SKM-1 (cell line): ENCODE results near the gene ARHGAP8.
"Not testable (repeated sequence)": the region's sequence is repeated elsewhere in the genome, so short reads cannot be mapped to it uniquely, and the experiment has no call there.

Experiments used
- DNase-seq: peaks from one replicate; lab custom pipeline; 2025; ENCODE audit not compliant: unreplicated experiment; lab: John Stamatoyannopoulos, UW

ARHGAP8 gene

DNA sequence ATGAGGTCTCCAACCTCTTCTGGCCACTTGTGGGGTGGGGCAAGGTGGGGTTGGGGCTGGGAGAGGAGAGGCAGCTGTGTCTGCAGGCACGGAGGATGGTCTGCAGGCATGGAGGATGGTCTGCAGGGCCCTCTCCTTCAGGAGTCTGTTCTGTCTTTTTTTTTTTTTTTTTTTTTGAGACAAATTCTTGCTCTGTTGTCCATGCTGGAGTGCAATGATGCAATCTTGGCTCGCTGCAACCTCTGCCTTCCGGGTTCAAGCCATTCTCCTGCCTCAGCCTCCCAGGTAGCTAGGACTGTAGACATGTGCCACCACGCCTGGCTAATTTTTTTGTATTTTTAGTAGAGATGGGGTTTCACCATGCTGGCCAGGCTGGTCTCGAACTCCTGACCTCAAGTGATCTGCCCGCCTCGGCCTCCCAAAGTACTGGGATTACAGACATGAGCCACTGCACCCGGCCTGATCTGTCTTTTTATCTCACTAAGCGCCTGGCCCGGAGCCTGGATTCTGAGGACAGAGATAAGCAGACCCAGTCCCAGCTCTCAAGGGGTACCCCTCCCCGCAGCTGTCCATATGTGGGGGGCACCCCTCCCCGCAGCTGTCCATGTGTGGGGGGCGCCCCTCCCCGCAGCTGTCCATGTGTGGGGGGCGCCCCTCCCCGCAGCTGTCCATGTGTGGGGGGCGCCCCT, 47.7 kb downstream of the ARHGAP8 start:
- not testable (repeated sequence) for DNase-seq

DNA sequence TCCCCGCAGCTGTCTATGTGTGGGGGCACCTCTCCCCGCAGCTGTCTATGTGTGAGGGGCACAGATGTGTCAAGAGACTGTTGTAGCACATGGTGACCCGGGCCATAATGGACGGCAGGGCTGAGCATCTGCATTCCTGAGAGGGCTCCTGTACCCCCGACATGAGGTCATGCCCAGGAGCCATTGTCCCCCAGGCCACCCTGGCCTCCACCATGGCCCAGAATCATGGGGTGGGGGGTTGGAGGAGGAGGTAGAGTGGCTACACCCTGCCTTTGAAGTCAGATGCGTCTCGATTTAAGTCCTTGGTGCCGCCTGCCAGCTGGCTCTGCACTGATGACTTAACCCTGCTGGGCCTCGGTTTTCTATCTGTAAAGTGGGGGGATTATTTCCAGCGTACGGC, 49.1 kb downstream of the ARHGAP8 start:
- no peak for DNase-seq

DNA sequence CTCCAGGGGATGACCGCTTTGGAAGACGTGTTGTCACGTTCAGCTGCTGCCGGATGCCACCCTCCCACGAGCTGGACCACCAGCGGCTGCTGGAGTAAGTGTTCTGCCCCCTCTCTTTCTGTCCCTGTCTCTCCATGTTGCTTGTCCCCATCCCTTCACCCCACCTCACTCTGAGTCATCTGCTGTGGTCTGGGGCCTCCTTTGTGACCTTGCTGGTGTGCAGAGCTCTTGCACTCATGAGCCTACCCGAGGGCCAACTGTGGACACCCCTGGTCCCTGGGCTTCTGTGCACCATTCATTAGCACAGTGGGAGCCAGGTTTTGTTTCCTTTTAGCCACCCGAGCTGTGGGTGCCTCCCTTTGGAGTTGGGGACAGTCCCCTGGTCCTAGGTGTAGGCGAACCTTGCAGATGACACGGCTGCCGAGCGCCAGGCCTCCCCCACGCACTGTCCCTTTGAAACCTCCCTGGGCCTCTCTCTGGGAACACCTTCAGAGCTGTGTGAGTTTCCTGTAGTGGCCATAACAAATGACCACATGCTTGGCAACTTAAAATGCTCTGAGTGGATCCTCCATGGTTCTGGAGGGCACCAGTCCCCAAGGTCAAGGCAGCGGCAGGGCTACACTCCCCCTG, 49.8 kb downstream of the ARHGAP8 start:
- DNase-seq, result no peak

DNA sequence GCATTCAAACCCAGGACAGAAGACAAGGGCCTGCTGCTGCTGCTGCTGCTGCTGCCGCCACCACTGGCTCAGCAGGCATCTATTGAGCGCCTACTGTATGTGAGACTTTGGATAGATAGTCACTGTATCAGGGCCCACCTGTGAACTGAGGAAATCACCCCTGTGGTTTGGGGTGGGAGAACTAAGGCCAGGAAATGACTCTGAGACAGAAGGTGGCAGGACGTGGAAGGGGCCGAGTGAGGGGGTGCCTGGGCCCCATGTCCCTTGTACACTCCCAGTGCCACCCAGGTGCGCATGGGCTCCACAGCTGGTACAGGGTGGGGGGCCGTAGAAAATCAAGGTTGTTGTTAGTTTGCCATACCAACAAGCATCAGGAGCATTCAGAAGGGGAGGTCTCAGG, 50.6 kb downstream of the ARHGAP8 start:
- no peak for DNase-seq

DNA sequence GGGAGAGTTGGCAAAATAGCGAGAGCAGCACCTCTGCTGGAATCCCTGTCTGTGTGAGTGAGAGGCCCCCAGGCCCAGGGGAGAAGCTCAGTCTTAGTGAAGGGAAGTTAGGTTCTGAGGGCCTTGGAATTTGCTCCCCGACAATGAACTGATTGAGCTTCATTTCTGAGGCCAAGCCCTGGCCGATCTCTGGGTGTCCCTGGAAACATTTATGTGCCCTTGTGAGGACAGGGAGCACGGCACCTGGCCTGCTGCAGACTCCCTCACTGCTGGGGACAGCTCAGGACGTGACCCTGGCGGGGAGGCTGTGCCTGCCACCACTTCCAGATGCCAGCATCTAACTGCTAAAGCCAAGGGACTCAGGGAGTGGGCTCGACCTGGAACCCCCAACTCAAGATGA, 52.0 kb downstream of the ARHGAP8 start:
- DNase-seq, result no peak

DNA sequence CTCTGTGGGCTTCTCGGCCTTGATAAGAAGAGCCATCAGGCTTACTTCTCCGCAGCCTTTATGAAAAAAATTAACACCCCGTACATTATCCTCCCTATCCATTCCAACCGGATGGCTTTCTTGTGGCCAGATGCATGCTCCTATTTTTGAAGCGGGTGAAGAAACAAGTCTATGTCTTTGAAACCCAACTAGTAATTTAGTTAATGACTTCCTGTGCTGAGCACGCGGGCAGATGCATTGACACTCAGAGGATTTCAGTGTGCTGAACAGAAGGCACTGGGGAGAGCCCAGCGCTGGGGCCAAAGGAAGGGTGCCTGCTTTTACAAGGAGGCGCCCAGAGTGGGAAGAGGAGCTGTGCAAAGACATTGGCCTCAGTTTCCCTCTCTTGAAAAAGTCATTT, 53.3 kb downstream of the ARHGAP8 start:
- no peak for DNase-seq

DNA sequence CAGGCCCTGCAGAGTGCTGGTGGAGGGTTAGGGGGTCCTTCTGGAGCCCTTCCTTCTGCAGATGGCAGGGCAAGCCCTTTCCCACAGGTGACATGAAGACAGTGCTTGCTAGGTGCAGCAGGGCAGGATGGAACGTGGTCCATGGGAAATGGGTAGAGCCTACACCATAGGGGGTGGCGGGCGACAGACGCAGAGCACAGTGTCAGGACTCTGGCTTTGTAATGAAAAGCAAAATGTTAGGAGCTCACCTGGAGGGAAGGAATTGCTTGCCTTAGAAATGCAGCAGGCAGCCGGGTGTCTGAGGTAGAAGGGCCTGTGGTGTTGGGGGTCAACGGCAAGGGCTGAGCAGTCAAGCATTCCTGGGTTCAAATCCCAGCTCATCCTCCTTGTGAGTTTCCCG, 54.9 kb downstream of the ARHGAP8 start:
- no peak for DNase-seq

DNA sequence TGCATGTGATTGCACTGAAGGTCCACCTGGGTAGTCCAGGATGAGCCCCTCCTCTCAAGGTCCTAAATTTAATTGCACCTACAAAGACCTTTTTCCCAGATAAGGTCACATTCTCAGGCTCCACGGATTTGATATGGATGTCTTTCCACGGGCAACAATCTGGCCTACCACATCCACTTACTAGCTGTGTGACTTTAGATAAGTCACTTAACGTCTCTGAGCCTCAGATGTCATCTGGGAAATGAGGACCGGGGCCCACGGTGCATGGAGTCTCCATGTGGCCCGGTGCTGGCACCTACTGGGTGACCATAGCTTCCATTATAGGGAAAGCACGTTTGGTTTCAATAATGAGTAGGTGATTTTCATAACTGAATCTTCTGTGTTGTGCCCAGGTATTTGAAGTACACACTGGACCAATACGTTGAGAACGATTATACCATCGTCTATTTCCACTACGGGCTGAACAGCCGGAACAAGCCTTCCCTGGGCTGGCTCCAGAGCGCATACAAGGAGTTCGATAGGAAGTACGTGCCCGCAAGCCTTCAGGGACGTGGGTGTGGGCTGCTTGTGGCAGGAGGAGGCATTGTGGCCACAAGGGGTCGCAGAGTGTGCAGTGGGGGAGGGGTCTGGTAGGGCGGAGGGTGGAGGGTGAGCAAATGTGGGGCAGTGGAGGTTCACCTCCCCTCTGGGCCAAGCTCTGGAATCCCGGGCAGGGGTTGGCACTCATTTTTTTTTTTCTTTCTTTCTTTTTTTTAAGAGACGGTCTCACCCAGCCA, 55.7 kb downstream of the ARHGAP8 start:
- no peak for DNase-seq

DNA sequence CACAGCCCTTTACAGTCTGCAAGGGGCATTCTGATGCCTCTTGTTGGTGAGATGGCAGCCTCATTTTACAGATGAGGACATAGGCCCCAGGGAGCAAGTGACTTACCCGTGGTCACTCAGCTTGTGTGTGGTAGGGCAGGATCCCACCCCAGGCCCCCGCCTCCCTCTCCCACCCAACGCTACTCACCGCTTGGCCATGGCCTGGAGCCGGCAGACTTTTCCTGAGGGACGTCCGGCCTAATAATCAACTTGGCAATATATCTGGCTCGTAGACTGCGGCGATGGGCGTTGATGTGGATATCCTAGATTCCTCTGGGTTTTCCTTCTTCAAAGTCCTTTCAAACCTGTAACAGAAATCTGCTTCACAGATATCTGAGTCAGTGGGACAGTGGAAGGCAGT, 57.1 kb downstream of the ARHGAP8 start:
- no peak for DNase-seq

DNA sequence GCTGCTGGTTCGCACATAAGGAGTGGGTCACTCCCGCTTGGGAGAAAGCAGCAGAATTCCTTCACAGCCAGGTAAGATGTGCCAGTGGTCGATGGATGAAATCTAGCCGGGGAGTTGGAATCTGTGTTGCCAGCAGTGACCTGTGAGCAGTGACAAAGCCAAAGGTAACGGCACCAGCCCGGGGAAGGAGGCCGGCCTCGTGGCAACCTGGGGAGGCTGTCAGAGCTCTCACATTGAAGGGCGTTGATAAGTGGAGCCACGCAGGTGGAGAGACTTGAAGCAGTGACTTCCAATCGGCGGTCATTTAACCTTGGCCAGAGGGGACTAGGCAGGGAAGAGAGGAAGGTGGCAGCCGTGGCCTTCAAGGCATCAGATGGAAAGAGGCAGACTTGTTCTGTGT, 58.8 kb downstream of the ARHGAP8 start:
- DNase-seq, result no peak

DNA sequence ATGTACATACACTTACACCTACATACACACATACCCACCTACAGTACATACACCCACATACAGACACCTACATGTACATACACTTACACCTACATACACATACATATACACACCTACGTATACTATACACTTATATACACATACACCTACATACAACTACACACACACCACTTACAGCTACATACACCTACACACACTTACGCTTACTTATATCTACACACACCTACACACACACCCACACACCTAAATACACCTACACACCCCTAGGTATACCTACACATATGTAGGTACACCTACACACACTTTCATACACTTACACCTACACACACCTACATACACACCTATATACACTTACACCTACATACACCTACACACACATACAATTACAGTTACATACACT, 61.0 kb downstream of the ARHGAP8 start:
- DNase-seq, result no peak

DNA sequence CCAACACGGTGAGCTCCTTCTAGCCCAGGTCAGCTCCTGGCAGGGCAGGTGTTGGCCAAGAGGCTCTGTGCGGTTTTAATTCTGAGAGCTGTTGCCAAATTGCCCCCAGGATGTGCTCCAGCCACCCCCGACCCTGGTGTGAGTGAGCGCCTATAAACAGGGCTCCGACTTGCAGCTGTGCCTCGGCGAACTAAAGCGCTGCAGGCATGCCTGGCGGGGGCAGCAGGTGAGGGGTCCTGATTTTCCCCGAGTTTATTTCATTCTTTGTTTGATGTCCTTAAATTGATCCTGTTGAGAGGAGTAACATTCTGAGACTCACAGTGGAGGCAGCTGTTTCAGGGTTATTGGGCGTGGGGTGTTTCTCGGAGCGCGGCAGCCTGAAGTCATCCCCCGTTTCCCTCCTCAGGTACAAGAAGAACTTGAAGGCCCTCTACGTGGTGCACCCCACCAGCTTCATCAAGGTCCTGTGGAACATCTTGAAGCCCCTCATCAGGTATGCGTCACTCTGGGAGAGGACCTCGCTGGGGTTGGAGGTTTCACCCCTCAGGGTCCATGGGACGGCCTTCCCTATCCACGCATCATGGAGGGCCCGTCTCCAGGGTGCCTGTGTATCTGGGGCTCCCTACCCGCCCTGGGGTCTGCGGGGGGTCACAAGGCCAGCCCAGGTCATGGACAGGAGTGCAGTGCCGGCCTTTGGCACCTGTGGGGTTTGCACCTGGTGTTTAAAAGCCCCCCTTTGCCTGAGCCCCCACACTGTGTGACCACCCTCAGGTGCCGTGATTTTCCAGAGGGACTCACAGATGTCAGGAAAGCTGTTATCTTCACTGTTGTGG, 62.1 kb downstream of the ARHGAP8 start:
- no peak for DNase-seq

DNA sequence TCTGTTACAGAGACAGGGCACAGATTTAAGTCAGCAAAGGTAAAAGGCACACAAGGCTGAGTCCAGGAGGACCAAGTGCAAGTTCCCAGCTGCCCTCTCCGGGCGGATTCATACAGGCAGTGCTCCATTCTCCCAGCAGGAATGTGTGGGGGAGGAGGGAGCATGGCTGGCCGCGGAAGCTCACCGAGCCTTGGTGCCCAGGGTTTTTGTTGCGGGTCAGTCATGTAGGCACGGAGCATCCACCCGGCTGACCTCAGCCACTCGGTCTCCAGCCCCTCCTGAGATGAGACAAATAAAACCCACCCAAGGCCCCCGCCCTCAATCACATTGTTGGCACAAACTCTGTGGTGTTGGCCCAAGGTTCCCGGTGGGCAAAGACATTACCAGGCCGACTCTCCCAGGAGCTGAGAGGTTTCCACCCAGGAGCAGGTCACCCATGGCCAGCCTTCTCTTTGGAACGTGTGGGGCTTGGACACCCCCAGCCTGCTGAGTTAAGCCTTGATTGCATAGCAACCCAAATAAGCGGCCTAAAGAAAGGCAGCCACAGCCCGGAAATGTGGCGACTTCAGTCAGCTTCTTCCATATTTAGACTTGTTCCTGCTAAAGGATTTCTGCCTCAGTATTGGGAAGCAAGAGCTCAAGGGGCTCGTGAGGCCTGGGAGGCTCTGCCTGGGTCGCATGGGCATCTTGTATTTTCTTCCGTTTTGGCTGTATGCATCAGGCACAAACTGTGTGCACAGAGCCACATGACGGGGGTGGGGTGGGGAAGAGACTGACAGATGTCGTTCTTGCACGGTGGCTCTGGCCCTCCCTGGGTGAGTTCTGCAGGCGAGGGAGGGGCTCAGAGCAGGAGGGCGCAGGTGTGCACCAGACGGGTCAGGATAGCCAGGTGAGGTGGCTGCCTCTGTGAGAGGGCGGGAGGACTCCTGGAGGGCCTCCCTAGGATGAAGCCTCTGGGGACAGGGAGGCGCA, 63.0 kb downstream of the ARHGAP8 start:
- no peak for DNase-seq

DNA sequence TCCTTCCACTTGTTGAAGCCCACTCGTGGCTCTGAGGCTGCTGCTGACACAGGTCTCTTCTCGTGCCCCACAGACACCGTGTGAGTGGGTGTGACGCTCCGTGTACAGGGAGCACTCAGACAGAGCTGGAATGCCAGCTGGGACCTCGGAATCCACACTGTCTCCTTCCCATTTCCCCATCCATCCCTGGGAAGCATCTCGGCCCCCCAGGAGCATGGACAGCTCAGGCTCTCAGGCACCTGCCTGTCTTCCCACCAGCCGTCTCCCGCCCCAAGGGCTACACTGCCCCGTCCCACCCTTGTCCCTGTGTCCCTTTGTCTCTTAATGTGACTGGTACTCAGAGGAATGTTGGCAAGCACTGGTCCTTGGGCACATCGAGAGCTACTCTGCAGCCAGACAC, 63.8 kb downstream of the ARHGAP8 start:
- DNase-seq, result no peak

DNA sequence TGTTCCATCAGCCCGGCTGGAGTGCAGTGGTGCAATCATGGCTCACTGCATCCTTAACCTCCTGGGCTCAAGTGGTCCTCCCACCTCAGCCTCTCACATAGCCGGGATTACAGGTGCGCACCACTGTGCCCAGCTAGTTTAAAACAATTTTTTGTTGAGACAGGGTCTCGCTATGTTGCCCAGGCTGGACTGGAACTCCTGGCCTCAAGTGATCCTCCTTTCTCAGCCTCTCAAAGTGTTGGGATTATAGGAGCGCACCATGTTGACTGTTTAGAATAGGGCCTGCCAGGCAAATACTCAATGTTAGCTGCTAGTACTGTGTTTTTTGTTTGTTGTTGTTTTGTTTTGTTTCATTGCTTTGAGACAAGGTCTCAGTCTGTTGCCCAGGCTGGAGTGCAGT, 66.4 kb downstream of the ARHGAP8 start:
- DNase-seq, result no peak

DNA sequence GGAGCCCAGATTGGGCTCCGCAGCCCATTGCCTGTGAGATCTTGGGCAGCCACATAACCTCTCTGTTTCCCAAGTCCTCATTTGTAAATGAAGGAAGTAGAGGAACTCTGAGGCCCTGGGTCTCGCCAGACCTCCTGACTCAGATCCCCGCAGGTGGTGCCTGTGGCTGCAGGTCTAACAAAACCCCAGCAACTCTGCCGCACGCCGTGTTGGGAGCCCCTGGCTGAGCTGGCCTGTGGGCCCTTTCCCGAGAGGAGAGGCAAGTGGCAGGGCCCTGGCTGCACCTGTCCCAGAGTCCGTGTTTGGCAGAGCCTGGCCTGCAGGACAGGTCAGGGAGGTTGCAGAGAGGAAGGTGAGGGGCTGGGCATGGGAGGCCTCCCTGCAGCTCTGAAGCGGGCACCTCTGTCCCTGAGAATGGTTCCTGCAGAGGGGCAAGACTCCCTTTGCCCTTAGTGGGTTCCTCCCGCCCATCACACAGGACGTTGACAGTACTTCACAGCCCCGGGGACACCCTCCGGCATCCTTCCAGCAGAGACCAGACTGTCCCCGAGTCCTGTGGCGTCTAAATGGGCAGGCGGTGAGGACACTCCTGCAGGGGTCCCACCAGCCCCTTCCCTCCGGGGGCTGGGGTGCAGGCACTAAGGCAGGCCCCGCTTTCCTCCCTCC, 67.7 kb downstream of the ARHGAP8 start:
- DNase-seq, result no peak

DNA sequence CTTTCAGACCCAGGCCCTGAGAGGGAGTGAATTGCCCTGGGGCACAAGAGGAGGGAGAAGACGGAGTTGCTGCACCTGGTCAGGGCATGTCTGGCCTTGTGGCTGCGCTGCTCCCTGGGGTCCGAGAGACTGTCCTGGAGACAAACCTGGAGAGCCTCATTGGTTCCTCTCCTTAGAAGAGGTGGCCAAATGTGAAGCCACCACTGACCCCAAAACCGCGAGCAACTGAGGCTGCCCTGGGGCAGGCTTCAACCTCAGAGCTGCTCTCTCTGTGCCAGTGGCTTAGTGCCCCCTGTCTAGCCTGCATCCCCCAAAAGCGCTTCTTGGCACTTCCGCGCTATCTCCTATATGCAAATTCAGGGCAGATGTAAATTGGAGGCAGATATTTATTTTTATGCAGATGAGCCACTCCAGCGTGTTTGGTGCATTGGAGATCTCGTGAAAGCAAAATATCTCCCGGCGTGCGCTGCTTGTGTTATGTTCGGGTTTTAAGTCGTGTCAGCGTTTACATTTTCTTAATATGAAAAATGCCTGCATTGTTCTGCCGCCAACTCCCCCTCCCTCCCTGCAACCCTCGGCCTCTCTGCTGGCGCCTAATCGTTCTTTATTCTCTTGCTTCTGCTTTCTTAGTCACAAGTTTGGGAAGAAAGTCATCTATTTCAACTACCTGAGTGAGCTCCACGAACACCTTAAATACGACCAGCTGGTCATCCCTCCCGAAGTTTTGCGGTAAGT, 69.5 kb downstream of the ARHGAP8 start:
- DNase-seq, result no peak

DNA sequence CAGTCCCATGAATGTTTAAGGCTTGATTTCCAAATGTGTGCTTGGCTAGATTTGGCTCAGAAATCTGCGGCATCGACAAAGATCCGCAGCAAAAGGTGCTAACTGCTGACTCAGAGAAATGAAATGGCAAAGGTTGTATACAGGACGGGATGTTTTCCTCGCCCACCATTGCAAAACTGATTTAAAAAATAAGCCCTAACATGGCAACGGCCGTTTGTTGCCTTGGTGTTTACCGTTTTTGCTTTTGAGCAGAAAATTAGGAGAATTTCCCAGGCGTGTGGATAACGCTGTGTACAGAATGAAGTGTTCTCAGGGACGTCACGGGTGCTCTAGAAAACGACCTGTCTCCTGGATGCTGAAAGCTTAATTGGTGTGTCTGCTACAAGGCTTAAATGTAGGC, 70.2 kb downstream of the ARHGAP8 start:
- no peak for DNase-seq

DNA sequence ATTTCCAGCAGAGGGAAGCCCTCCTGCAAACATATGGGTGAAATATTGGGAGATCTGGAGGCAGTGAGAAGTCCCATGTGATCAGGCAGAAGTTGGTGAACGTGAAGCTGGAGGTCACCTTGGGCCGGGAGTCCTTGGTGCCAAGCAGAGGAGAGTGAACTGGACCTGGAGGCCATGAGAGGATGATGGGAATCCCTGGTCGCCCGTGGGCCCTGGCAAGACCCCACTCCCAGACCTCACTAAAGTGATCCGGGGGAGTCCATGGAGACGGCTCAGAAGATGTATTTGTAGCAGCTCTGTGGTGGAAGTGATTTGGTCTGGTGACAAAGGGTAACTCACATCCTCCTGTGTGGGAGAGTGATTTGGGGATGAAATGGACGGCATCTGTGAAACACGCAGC, 71.0 kb downstream of the ARHGAP8 start:
- DNase-seq, result no peak
